ENCODE measurements around the gene POU2F3. TPM values are rescaled to one million over a fixed set of nuclear protein-coding genes. Genes with fewer than 3 reads are reported as not detected.

The POU2F3 gene
- total and polyA plus RNA-seq, 2 experiments from 2014 or later, result not detected

- in situ Hi-C loops (cut with MboI), result no loop called here
- WGBS, 2 experiments (ENCODE audit: low coverage in 1 of 2, low lambda C conversion rate in 2 of 2, missing lambda C conversion rate in 2 of 2), result 72 to 73% methylated on average over 5 of the region's 5 CpGs
- no peaks in the 10 kb centered on the region for H3K4me1 ChIP-seq (ENCODE audit: insufficient read depth)
Measured at GRCh38 chr11:120198403-120198786, 41.5 kb upstream of the POU2F3 start.

GRCh38 chr11:120198787-120199469 lies 41.0 kb upstream of the POU2F3 start:
- Histone ChIP-seq H3K36me3 (ENCODE audit: low read depth) (no peaks in the 10 kb centered on the region), H3K4me2 (ENCODE audit: unreplicated experiment) (no peak overlapping the region), H3K79me2 (ENCODE audit: insufficient read depth) (no peaks in the 10 kb centered on the region), H3K27me3 (replicated peaks; ENCODE audit: insufficient read depth) (no peaks in the 10 kb centered on the region), H3F3A (ENCODE audit: insufficient read depth) (no peaks in the 10 kb centered on the region), H3K27ac (no peak overlapping the region), H3K9ac (no peak overlapping the region), H2AFZ (no peak overlapping the region), H3K4me3 (no peak overlapping the region), H3K9me2 (ENCODE audit: insufficient read depth) (no peaks in the 10 kb centered on the region), H3K4me1 (ENCODE audit: insufficient read depth) (no peaks in the 10 kb centered on the region), H3K9me3 (ENCODE audit: low read depth) (no peaks in the 10 kb centered on the region), H4K20me1 (ENCODE audit: insufficient read depth) (no peaks in the 10 kb centered on the region)
- no peak for TF ChIP-seq EZH2phosphoT487 (IDR thresholded peaks at IDR 0.05; ENCODE audit: insufficient read depth, low read depth)
- TF ChIP-seq EZH2 (IDR thresholded peaks at IDR 0.05; ENCODE audit: insufficient read depth, poor library complexity, severe bottlenecking), result no peak
- in situ Hi-C loops (cut with MboI), result no loop called here
- WGBS, 2 experiments (ENCODE audit: low coverage in 1 of 2, low lambda C conversion rate in 2 of 2, missing lambda C conversion rate in 2 of 2), result 71 to 72% methylated on average over 9 of the region's 9 CpGs
- no peak for DNase-seq

More at GRCh38 chr11:120198403-120198786, 41.5 kb upstream of the POU2F3 start:
- TF ChIP-seq EZH2 (IDR thresholded peaks at IDR 0.05; ENCODE audit: insufficient read depth, poor library complexity, severe bottlenecking), result no peak
- no peak for TF ChIP-seq EZH2phosphoT487 (IDR thresholded peaks at IDR 0.05; ENCODE audit: insufficient read depth, low read depth)
- Histone ChIP-seq H3K9me2 (ENCODE audit: insufficient read depth) (no peaks in the 10 kb centered on the region), H3K36me3 (ENCODE audit: low read depth) (no peaks in the 10 kb centered on the region), H4K20me1 (ENCODE audit: insufficient read depth) (no peaks in the 10 kb centered on the region), H3F3A (ENCODE audit: insufficient read depth) (no peaks in the 10 kb centered on the region), H3K27ac (no peak overlapping the region), H3K27me3 (replicated peaks; ENCODE audit: insufficient read depth) (no peaks in the 10 kb centered on the region), H3K9ac (no peak overlapping the region), H3K4me2 (ENCODE audit: unreplicated experiment) (no peak overlapping the region), H3K9me3 (ENCODE audit: low read depth) (no peaks in the 10 kb centered on the region), H3K4me3 (no peak overlapping the region), H3K79me2 (ENCODE audit: insufficient read depth) (no peaks in the 10 kb centered on the region), H2AFZ (no peak overlapping the region)
- no peak for DNase-seq

GRCh38 chr11:120199613-120200012 lies 40.3 kb upstream of the POU2F3 start:
- Histone ChIP-seq H3K27me3 (replicated peaks; ENCODE audit: insufficient read depth) (no peaks in the 10 kb centered on the region), H3K4me3 (no peak overlapping the region), H3K9ac (no peak overlapping the region), H3K9me2 (ENCODE audit: insufficient read depth) (no peaks in the 10 kb centered on the region), H3K4me1 (ENCODE audit: insufficient read depth) (no peaks in the 10 kb centered on the region), H4K20me1 (ENCODE audit: insufficient read depth) (no peaks in the 10 kb centered on the region), H3F3A (ENCODE audit: insufficient read depth) (no peaks in the 10 kb centered on the region), H3K27ac (no peak overlapping the region), H3K4me2 (ENCODE audit: unreplicated experiment) (no peak overlapping the region), H3K9me3 (ENCODE audit: low read depth) (no peaks in the 10 kb centered on the region), H2AFZ (no peak overlapping the region), H3K79me2 (ENCODE audit: insufficient read depth) (no peaks in the 10 kb centered on the region), H3K36me3 (ENCODE audit: low read depth) (no peaks in the 10 kb centered on the region)
- no peak for DNase-seq
- in situ Hi-C loops (cut with MboI), result no loop called here
- WGBS, 2 experiments (ENCODE audit: low coverage in 1 of 2, low lambda C conversion rate in 2 of 2, missing lambda C conversion rate in 2 of 2), result 88 to 98% methylated on average over 9 of the region's 9 CpGs
- TF ChIP-seq EZH2 (IDR thresholded peaks at IDR 0.05; ENCODE audit: insufficient read depth, poor library complexity, severe bottlenecking) (no peak), EZH2phosphoT487 (IDR thresholded peaks at IDR 0.05; ENCODE audit: insufficient read depth, low read depth) (no peak)

GRCh38 chr11:120200677-120201076 lies 39.3 kb upstream of the POU2F3 start:
- no peaks in the 10 kb centered on the region for H3K9me3 ChIP-seq (ENCODE audit: low read depth)
- H2AFZ ChIP-seq, result no peak overlapping the region
- no peaks in the 10 kb centered on the region for H3K27me3 ChIP-seq (replicated peaks; ENCODE audit: insufficient read depth)
- no peak overlapping the region for H3K9ac ChIP-seq
- H4K20me1 ChIP-seq (ENCODE audit: insufficient read depth), result no peaks in the 10 kb centered on the region
- no peaks in the 10 kb centered on the region for H3K9me2 ChIP-seq (ENCODE audit: insufficient read depth)
- in situ Hi-C loops (cut with MboI), result no loop called here
- no peak for TF ChIP-seq EZH2 (IDR thresholded peaks at IDR 0.05; ENCODE audit: insufficient read depth, poor library complexity, severe bottlenecking)
- TF ChIP-seq EZH2phosphoT487 (IDR thresholded peaks at IDR 0.05; ENCODE audit: insufficient read depth, low read depth), result no peak
- H3K27ac ChIP-seq, result no peak overlapping the region
- H3K4me3 ChIP-seq, result no peak overlapping the region
- WGBS, 2 experiments (ENCODE audit: low coverage in 1 of 2, low lambda C conversion rate in 2 of 2, missing lambda C conversion rate in 2 of 2), result 77 to 90% methylated on average over 1 of the region's 1 CpG
- H3F3A ChIP-seq (ENCODE audit: insufficient read depth), result no peaks in the 10 kb centered on the region
- peaks cover 4% of the 10 kb centered on the region; the same call in 1 of the 2 replicates for H3K4me1 ChIP-seq (ENCODE audit: insufficient read depth)
- no peaks in the 10 kb centered on the region for H3K79me2 ChIP-seq (ENCODE audit: insufficient read depth)
- H3K36me3 ChIP-seq (ENCODE audit: low read depth), result no peaks in the 10 kb centered on the region
- no peak for DNase-seq
- no peak overlapping the region for H3K4me2 ChIP-seq (ENCODE audit: unreplicated experiment)
